ENCODE results near the gene ABCC3. TPM values are rescaled to one million over a fixed set of nuclear protein-coding genes. Genes with fewer than 3 reads are reported as not detected.

The ABCC3 gene
- total and polyA plus RNA-seq, 2 donors (not counting 3 experiments of a cell fraction or from before 2014, with no cell fraction given), result 1.1 to 2.6 TPM

DNA sequence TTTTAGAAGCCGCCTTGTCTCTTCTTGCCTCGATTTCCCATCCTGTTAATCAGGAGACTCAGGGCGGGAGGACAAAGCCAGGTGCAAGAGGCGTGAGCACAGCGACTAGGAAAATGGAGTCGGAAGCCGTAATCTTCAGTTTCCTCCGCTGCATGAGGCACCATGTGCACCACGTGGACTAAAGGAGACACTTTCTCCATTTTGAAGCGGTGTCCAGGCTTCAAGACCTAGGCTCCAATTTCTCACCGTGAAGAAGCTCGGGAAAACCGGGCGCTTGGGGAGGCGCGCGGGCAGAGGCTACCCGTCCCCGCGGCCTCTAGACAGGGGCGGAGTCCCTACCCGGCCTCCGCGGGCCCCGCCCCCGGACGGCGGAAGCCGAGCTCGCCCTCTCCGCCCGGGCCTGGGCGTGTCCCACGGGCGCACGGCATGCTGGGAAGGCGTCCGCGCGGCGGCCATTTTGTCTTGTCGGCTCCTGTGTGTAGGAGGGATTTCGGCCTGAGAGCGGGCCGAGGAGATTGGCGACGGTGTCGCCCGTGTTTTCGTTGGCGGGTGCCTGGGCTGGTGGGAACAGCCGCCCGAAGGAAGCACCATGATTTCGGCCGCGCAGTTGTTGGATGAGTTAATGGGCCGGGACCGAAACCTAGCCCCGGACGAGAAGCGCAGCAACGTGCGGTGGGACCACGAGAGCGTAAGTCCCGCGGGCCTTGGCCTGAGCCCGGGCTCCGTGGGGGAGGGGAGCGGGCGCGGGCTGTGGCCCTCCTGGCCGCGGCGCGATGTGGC, 84.7 kb downstream of the ABCC3 start, which contains the start of gene LUC7L3:
LUC7L3 (plus strand) TSS at position 460 of the 780 bp plus-strand sequence; CDS start at position 590, 130 bp downstream.
- Histone ChIP-seq H3K36me3 (ENCODE audit: control insufficient read depth in 2 of 2, extremely low read depth in 1 of 2, insufficient read depth in 2 of 2, low read length in 2 of 2) (no peaks in the 10 kb centered on the region), H3K9me3 (replicated peaks; ENCODE audit: control insufficient read depth, insufficient read depth, low read length) (no peaks in the 10 kb centered on the region), H3K4me1 (ENCODE audit: control insufficient read depth, extremely low read depth, insufficient read depth, low read length) (peaks cover 22% of the 10 kb centered on the region), H3K4me2 (ENCODE audit: insufficient read depth, low read length) (peak within 1 kb of the TSS; percentile 91), H3K79me2 (ENCODE audit: control insufficient read depth, insufficient read depth, low read length) (peaks cover 49% of the 10 kb centered on the region), H3K27me3 (ENCODE audit: control insufficient read depth in 2 of 2, insufficient read depth in 2 of 2, low read length in 2 of 2) (no peaks in the 10 kb centered on the region), H2AFZ (ENCODE audit: low read depth, low read length) (peak within 1 kb of the TSS; percentile 95), H3K4me3 (replicated peaks in 1 of 3; ENCODE audit: insufficient read depth in 1 of 3, low read depth in 1 of 3, low read length in 3 of 3) (peak within 1 kb of the TSS; percentile 70 to 98 (median 90)), H4K20me1 (replicated peaks; ENCODE audit: control insufficient read depth, extremely low read depth, insufficient read depth, low read length) (peaks cover 11% of the 10 kb centered on the region), H3K9ac (replicated peaks; ENCODE audit: extremely low read depth, insufficient read depth, low read length) (peak within 1 kb of the TSS; percentile 98), H3K27ac (ENCODE audit: insufficient read depth, low read depth, low read length) (peak within 1 kb of the TSS; percentile 94), H3K9me1 (replicated peaks; ENCODE audit: control insufficient read depth, extremely low read depth, insufficient read depth, low read length) (no peaks in the 10 kb centered on the region)
- CTCF ChIA-PET, result interaction anchor here (0.8 to 1.5 kb wide), 3 partner anchors 11 to 64 kb away, joined by 3 to 9 read pairs (median 3); partner anchors contain the start of gene ANKRD40
- BruUV-seq (replicated peaks), result TSS peak; percentile 98
- POLR2A ChIA-PET, result interaction anchor here (1.1 kb wide), 1 partner anchor 11 kb away, joined by 7 read pairs; the partner anchor contains the start of gene ANKRD40
- DNase-seq (ENCODE audit: low read depth, low spot score) (peak; percentile 96), FAIRE-seq (peak; percentile 81)
- intact Hi-C loops (cut with micrococcal nuclease) (loop anchor here (1.0 kb wide), 1 partner anchor 11 kb away; no protein-coding TSS in a partner anchor), dilution Hi-C loops (cut with MboI; ENCODE audit: extremely low pct_ligation_motif_present, low sequenced_read_pairs) (no loop called here)
- TF ChIP-seq POLR2AphosphoS5 (IDR thresholded peaks at IDR 0.05; ENCODE audit: insufficient read depth, low read depth, low read length), result peak; percentile 97
- TF ChIP-seq MAX (IDR thresholded peaks at IDR 0.05; ENCODE audit: insufficient read depth, insufficient read length), result peak; percentile 91
- no peak for TF ChIP-seq JUN (IDR thresholded peaks at IDR 0.05; ENCODE audit: borderline replicate concordance, insufficient read depth, insufficient read length, low read depth)
- peak; percentile 87 for TF ChIP-seq POLR2A (IDR thresholded peaks at IDR 0.05; ENCODE audit: low read depth, low read length)
- peak; percentile 35 for TF ChIP-seq MYC (IDR thresholded peaks at IDR 0.05; ENCODE audit: low read depth, low read length)
- no peak for TF ChIP-seq GATA2 (IDR thresholded peaks at IDR 0.05; ENCODE audit: insufficient read depth, insufficient read length, low read depth, low read length)

Data from endothelial cell of umbilical vein (primary cell).